Right kidney (tissue), 1 donor: ENCODE results near the gene HUS1.
"Not testable (repeated sequence)": the region's sequence is repeated elsewhere in the genome, so short reads cannot be mapped to it uniquely, and the experiment has no call there.

ENCODE experiments used
- DNase-seq: peaks from one replicate; pipeline ENCODE4 v3.0.0-alpha.2; 2016

The HUS1 gene

DNA sequence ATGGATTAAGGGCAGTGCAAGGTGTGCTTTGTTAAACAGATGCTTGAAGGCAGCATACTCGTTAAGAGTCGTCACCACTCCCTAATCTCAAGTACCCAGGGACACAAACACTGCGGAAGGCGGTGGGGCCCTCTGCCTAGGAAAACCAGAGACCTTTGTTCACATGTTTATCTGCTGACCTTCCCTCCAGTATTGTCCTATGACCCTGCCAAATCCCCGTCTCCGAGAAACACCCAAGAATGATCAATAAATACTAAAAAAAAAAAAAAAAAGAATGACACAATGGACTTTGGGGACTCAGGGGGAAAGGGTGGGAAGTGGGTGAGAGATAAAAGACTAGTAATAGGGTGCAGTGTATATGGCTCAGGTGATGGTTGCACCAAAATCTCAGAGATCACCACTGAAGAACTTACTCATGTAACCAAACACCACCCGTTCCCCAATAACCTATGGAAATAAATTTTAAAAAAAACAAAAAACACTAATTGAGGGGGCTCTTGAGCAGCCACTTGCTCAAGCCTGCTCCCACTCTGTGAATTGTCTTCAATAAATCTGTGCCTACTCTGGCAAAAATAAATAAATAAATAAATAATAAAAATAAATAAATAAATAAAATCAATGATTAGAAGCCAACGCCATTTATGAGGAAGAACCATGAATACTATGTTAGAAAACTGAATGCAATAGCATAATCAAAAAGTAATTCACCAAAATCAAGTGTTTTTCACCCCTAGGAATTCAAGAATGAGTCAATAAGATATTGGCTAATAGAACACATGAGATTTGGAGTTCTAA lies 56.1 kb downstream of the HUS1 start:
- not testable (repeated sequence) for DNase-seq

DNA sequence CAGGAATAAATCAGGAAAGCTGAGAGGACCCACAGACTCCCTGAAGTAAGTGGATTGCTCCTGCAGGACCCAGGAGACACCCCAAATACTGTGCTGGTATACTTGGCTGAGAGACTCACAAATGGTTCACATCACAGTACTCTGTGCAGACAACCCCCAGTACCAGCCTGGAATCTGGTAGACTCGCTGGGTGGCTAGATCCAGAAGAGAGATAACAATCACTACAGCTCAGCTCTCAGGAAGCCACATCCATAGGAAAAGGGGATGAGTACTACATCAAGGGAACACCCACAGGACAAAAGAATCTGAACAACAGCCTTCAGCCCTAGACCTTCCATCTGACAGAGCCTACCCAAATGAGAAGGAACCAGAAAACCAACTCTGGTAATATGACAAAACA lies 62.9 kb downstream of the HUS1 start:
- not testable (repeated sequence) for DNase-seq

DNA sequence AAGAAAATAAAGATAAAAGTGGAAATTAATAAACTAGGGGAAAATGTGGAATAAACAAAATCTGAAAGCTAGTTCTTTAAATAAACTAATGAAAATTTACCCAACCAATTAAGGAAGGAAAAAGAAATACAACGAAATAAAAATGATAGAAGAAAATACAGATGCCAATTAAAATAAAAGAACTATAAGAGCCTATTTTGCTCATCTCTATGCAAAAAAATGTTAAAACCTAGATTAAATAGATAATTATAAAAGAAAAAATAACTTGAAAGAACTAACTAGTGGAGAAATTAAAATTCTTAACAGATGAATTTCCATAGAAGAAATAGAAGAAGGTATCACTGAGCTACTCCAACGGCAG lies 63.8 kb downstream of the HUS1 start:
- DNase-seq = no peak

DNA sequence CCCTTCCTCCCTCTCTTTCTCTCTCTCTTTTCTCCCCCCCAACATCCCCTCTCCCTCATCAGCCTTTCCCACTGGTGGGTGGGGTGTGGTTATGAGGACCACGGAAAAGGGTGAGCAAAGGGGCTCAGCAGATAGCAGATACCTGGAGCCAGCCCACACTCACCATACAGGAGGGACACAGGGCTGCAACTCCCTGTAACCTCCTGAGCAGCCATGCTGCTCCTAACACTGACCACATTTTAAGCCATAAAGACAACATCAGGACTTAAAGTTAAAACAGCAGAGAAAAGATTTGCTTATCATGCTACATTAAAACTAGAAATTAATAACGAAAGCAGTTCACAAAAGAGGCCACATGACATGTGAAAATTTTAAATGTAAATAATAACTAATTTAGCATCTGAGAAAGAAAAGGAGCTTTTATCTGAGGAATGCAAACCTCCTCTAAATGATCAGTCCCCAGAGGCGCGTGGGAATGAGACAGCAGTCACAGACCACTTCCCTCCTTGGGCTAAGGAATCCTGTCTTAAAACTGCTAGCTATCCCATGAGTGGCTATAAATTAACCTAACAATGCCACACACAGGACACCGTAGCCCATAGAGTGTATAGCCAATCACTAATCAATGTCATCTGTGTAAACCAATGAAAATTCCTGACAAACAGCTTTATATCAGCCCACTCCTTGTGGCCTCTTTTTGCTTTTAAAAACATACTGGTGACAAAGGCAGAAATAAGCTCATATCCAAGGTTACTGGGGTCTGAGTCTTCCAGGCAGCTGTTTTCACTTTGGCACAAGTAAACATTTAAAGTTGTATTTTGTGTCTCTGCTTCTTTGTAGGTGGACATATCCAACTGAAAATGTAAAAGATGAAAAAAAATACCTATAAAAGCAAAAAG lies 64.4 kb downstream of the HUS1 start:
- peak; percentile 30 for DNase-seq
